GM18867 (cell line): ENCODE measurements around the gene JDP2.
A peak's percentile ranks its signal among the peaks of the same experiment; 100 is the strongest.

Experiments used
- ATAC-seq: cut with Tn5 transposase; IDR thresholded peaks from one replicate; pipeline ENCODE4 v1.9.1; 2021; ENCODE audit warnings: mild to moderate bottlenecking, moderate library complexity; ENCODE audit not compliant: unreplicated experiment

Gene JDP2

GRCh38 chr14:75409316-75410205, 18.3 kb upstream of the JDP2 start:
- ATAC-seq: no peak

- no peak for ATAC-seq
Measured at GRCh38 chr14:75411214-75411540, 16.6 kb upstream of the JDP2 start.

GRCh38 chr14:75413013-75413412, 14.8 kb upstream of the JDP2 start:
- no peak for ATAC-seq

DNA sequence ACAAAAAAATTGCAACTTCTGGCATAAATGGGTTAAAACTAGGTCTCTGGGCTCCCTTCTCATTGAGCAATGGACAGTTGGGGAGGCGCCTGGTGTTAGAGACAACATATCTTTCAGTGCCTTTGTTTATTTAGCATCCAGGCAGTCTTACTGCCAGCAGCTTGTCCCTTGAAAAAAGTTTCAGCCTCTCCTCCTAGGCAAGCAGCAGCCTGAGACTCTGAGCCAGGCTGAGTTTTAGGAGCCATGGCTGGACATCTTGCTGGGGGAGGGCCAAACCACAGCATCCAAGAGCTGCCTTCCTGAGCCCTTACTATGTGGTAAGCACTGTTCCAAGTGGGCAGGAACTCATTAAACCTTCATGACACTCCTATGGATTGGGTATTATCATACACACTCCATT, 10.1 kb upstream of the JDP2 start:
- ATAC-seq: no peak

DNA sequence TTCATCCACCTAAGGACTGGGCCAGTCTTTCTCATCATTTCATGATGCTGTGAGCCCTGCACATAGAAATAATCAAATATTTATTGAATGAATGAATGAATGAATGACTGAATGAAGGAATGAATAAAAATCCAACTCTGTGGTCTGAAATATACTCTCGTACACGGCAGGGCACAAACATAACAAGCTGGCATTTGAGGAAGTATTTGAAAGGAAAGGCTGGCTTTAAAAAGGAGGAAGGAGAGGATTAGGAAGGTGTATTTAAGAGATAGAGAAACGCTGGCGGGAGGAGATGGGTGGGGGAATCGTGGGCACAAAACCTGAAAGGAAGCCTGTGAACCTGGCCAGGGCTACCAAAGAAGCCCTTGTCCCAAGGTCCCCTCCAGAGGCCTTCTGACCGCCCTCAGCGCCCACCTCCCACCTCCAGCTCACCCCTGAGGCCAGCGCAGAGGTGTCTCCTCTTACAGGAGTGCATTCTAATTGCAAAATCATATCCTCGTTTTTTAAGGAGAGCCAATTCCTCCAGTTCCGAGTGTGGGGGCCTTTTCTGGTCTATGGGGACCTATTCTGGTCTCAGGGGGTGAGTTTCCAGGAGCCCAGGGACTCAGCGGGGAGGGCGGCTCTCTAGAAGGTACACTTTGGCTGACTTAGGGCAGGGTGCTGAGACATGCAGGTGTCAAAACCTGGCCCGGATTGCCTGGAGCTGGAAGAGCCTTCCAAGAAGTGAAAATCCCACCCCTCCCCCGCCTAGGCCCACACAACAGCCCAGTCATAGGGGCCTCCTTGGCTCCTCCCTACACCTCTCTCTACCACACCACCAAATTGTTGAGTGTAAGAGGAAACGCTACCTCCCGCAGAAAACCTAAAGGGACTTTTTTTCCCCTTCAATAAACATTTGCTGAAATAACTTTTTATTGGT, 8.7 kb upstream of the JDP2 start:
- no peak for ATAC-seq

DNA sequence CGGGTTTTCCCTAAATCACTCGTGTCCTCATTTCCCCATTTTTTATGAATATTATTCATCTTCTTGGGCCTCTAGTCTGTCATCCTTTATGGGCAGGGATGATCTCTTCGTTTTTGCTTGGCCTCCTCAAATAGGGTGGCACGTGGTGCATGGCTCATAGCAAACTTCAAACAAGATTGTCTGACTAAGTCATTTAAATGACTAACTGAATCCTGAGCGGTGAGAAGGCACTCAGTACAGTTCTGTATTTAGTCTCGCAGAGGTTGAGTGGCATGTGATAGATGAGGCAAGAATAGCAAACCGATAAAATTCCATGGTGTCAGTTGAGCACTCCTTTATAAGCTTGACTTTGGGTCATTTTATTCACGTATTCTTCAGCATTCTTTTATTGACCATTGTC, 5.7 kb upstream of the JDP2 start:
- no peak for ATAC-seq

GRCh38 chr14:75424496-75424895, 3.3 kb upstream of the JDP2 start:
- no peak for ATAC-seq

DNA sequence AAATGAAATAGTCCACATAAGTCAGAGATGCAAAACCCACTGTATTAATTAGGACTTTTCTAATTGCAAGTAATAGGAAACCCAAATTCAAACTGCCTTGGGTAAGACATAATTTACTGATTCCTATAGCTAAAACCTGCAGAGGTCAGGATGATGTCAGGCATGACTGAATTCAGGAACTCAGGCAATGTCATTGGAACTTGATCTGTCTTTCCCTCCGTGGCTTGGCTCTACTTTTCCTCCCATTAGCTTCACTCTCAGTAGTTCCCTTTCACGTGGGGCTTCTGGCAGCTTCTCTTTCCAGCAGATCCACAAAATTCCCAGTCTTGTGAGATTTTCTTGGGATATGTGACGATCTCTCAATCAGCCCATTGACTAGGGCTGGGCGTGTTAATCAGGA, 2.4 kb upstream of the JDP2 start:
- ATAC-seq: no peak

GRCh38 chr14:75426332-75427125, 1.3 kb upstream of the JDP2 start:
- peak; percentile 58 for ATAC-seq

DNA sequence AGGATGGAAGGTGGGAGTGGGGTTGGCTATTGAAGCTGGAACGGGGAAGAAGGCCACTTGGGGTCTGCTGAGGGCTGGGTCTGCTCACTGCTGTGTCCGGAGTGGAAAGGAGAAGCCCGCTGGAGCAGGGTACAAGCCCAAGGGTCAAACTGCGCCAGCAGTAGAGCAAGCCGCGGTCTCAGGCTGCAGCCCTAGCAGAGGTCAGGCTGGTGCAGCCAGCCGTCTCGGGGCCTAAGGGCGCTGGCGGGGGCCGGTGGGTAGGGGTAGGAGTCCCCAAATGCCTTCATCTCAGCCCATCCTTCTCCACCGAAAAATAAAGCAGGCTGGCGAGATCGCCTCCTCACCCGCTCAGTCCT, 718 bp upstream of the JDP2 start:
- ATAC-seq: peak; percentile 34

- ATAC-seq: peak; percentile 36
Measured at GRCh38 chr14:75428230-75429104, 645 bp downstream of the JDP2 start.

GRCh38 chr14:75429562-75429961, 1.7 kb downstream of the JDP2 start:
- no peak for ATAC-seq

DNA sequence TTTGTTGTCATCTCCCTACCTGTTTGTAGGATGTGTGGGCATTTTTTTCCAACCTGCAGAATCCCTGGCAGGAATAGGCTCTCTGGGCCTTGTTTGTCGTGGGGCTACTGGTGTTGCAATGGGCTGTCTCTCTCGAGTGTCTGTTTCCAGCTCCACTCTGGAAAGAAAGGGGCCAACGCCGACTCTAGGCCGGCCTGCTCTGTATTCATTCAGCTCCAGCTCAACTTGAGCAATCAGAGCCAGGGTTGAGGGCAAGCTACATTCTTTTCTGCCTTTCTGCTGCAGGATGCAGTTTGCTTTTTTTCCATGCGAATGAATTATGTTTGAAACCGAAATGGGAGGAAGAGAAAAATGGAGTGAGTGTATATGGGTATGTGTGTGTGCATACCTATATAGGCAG, 2.3 kb downstream of the JDP2 start:
- ATAC-seq: no peak

DNA sequence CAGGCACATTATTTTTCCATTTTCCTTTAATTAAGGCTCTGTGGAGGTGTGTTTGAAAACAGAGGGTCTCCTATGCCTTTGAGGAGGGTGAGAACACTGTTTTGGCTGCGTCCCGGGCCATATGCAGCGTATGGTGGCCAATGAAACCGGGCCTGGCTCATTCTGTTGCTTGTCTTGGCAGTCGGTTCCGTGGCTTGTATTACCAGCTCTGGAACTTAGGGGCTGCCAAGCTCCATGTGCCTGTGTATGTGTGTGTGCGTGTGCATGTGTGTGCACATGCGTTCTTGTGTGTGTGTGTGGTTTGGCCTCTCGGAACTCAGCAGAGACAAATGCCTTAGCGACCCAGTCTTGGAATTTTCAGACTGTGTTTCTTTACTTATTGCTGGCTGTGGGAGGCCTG, 2.7 kb downstream of the JDP2 start:
- no peak for ATAC-seq

DNA sequence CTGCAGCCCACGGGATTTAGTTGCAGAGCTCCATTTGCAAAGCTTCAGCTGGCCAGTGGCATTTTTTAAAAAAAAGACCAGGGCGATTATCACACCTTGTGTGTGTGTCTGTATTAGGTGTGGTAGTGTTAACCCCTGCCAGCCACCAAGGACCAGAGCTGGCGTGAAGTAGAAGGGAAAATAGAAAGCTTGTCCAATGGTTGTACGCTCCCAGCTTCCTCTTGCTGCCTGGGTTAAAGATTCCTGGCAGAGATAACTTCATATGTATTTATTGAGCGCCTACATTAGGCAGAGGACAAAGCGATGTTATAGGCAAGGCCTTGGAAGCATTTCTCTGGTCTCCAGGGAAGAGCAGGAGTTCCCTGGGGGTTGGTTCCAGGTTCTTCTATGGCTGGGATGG, 3.2 kb downstream of the JDP2 start:
- ATAC-seq: no peak

GRCh38 chr14:75431827-75432226, 4.0 kb downstream of the JDP2 start:
- ATAC-seq: no peak

DNA sequence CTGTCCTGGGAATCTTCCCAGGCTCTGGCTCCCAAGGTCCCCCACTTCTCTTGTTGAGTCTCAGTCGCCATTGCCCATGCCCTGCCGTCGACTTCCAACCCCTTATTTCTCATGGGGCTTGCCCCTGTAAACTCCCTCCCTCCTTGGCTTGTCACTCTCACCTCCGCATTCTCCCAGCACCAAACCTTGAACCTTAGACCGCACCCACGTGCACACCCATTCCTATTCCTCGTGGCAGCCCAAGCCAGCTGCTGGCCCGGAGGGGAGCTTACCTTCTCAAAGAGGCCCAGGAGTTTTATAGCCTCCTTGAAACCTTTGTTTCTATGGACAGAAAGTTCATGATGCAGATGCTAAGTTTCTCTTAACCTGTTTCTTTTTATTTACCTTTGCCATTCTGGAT, 4.6 kb downstream of the JDP2 start:
- no peak for ATAC-seq

DNA sequence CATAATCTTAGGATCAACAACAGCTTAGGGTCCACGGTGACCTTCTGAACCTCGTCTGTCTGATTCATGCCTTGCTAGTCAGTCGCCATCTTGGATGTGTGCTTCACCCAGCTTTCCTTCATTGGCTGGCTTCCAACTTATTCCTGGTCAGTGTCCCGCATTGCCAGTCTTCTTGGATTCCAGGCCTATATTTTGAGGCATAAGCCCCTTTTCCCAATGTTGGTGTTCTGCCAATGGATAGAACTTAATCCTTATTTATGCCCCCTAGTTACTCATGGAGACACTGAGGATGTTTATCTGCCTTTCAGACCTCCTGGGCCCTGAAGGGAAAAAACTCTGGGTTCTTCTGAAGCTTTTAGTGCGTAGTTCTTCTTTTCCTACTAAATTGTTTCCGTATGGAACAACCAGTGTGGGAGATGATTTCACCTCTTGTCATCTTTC, 5.8 kb downstream of the JDP2 start:
- ATAC-seq: no peak

DNA sequence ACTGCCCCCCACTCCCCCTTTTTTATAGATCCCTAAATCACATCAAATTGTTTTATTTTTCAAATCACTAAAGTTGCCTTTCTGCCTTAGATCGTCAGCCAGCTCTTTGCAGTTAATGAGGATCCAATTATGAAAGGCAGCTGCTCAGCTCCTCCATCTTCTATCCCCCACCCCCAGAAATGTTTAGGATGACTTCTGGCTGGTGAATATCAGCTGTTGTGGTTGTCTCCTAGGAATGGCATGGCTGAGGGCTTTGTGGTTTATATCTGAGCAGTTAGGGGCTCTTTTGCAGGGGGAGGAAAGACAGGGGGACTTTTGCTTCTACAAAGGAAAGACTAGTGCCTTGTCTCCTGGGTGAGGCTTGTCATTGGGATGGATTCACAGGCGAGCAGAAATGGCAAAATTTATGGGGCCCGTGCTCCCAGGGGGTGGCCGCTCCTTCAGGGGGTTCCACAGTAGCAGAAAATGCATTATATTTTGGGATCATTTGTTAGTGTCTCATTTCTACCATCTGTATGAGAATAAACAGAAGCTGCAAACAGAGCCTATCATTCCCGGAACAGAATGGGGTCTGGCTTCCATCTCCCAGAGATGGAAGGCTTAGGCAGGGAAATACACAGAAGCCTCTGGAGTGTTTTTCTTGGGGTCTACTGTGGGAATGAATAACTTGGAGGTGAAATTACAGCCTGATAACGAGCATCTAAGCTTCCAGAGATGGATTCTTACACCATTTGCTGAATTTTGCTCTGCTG, 6.5 kb downstream of the JDP2 start:
- ATAC-seq: no peak

DNA sequence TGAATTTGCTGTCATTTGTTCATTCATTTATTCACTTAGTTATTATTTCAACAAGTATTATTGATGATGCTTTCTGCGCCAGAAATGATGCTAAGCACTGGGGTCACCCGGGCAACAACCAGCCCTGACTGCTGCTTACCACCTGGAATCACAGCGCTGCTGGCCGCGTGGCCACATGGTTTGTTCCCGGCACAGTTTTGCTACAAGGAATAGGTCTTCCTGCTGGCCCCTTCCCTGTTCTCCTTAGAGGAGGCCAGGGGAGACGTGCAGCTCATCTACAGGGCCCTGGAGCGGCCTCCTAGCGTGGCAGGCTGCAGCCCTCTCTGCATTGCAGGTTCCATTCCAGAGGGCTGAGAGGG, 7.0 kb downstream of the JDP2 start:
- ATAC-seq: no peak
